GDM1 (cell line): ENCODE measurements around the gene PTPRM.

Experiments
- DNase-seq: peaks from one replicate; lab custom pipeline; 2025; lab: John Stamatoyannopoulos, UW

Gene PTPRM

GRCh38 chr18:7567474-7568425 lies 634 bp downstream of the PTPRM start:
- DNase-seq, result peak; percentile 49

- peak; percentile 40 for DNase-seq
These were observed 1.3 kb downstream of the PTPRM start for GRCh38 chr18:7568426-7568825.

GRCh38 chr18:7571626-7572025 lies 4.5 kb downstream of the PTPRM start:
- no peak for DNase-seq

DNA sequence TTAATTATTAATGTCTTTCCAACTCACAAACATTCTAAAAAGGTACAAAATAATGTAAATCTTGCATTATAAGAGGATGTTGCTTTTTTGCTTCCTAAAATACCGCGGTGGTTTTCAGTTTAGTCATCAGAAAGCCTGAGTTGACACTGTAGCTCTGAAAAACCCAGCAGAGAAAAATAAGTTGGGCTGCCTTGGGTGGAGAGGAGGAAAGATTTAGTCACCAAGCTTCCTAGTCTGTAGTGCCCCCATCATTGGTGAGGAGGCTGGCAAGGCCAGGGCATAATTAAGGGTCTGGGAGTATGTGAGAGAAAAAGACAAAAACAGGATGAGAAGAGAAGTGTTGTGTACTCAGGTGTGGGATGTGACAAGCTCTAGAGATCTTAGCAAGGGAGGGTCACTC lies 5.7 kb downstream of the PTPRM start:
- no peak for DNase-seq

DNA sequence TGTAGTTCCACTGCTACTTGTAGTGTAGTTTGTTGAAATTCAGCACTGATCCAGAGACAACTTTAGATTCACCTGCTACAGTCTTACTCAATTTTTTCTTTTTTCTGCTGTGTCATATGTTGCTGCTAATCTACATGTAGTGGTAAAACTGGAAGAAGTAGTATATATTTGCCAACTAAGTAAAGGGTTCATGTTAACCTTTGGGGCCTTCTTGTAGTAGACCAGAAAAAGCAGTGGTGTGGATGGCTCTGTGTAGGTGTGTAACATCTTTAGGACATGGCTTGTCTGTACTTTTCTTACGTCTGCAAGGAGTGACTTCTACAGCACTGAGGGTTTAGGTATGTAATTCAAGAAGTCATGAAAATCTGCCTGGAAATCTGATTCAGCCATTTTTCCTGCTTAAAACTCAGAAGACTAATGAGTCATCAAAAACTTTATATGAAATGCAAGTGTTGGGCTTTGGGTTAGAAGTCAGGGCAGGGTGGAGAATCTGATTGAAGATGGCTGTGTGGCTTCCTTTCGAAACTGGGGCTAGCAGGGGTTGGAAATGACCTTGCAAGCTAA lies 8.4 kb downstream of the PTPRM start:
- DNase-seq, result no peak

DNA sequence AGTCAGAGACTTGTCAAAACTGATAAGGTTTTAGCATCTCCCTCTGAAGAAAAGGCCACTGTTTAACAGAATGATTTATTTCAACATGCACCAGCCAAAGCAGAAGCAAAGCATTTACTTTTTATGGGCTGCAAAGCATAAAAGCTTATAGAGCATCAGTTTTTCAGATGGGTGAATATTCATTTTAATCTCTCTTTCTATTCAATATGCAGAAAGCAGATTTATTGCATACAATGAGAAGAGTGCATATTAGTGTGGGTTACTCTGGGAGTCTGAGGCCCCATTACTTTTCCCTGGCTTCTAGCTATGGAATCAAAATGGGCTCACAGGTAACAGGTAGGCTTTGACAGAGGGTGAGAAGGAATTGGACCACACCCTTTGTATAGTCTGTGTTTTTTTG lies 9.0 kb downstream of the PTPRM start:
- DNase-seq, result no peak

DNA sequence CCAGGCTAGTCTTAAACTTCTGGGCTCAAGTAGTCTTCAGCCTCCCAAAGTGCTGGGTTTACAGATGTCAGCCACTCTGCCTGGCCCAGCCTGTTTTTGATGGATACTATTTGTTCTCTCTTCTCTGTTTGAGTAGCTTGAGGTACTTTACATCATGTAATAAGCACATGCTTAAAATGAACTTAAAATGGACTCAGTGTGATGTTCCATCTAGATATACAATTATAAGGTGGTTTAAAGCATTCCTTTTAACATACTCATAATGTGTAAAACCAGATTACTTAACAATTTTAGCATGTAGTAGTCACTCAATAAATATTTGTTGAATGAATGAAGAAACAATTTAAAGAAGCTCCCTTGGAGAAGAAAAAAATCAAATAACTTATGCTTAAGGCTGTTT lies 9.6 kb downstream of the PTPRM start:
- no peak for DNase-seq

GRCh38 chr18:7577706-7578105 lies 10.6 kb downstream of the PTPRM start:
- DNase-seq, result no peak

GRCh38 chr18:7579176-7579917 lies 12.2 kb downstream of the PTPRM start:
- no peak for DNase-seq

- no peak for DNase-seq
These were observed 12.9 kb downstream of the PTPRM start for GRCh38 chr18:7579918-7580542.

GRCh38 chr18:7584646-7585275 lies 17.6 kb downstream of the PTPRM start:
- no peak for DNase-seq

- no peak for DNase-seq
These were observed 18.2 kb downstream of the PTPRM start for GRCh38 chr18:7585276-7585670.

DNA sequence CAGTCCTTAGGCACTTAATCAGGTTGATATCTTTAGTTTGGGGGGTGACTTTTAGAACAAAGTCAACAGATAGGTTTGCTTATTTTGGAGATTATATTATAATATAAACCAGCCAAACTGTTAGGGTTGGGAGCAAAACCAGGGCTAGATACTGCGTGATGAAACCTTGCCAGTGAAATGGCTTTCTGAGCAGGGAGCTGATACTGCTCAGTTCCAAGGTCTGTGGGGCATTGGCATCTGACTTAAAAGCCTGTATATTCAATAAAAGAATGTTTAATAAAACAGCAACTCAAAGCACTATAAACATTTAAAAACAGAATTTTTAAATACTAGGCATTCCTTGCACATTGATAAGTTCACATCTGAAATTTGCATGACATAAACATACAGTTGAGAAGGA lies 19.3 kb downstream of the PTPRM start:
- no peak for DNase-seq

- no peak for DNase-seq
These were observed 23.9 kb downstream of the PTPRM start for GRCh38 chr18:7590826-7591560.

DNA sequence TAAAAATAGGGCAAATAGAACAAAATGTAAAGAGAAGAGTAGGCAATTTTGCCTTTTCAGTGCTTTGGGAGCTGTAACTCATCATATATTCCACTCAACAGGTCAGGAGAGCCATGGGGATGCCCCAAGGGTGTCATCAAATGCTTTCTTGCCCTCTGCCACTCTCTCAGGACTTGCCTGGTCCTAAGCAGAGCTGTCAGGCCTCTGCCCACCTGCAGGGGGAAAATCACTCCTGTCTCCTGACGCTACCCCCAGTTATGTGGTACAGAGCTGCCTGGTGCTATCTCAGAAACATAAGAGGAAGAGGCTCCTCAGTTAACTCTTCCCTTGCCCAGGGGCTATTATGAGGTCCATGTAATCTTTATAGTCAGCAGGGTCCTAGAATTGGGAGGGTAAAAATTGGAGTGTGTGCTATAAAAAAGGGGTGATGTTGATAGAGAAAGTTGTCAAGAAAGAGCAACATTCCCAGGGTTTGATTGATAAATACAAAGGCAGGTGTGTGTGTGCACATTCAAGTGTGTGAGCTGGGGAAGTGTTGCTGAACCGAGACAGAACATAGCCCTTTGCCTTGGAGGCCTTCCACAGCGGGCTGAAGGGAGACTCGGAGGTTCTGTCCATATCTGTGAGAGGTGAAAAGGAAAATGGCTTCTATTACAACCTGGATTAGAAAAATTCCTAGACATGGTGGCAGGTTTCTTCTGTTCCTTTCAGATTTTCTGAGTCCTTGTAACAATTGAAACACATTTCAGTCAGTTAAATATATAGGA lies 25.4 kb downstream of the PTPRM start:
- no peak for DNase-seq

GRCh38 chr18:7593218-7593819 lies 26.2 kb downstream of the PTPRM start:
- DNase-seq, result no peak

DNA sequence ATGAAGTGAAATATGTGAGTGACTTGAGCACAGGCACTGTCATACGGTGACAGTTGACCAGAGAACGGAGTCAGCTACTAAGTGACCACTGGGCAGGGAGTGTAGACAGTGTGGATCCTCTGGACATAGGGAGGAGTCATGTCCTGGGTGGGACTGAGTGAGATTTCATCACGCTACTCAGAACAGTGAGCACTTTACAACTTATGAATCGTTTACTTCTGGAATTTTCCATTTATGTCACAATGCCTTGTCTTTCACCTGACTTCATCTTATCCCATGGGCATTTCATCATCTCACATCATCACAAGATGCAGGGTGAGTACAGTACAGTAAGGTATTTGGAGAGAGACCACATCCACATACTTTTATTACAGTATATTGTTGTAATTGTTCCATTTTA lies 29.0 kb downstream of the PTPRM start:
- DNase-seq, result no peak

DNA sequence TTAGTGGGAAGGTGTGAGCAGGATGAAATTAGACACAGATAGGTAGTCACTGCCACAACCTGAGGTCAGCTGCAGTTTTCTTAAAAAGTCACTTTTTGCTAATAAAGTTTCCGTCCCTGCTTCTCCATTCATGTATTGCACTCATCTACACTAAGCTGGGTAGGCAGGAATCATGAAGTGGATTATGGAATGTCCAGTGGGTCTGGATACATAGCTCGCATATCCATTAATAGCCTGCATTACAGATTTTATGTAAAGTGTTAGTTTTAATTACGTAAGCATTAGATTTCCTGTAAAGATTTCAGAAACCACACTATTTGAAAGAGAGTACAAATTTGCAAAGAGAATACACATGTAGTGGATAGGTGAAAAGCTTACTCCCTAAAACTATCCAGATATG lies 30.4 kb downstream of the PTPRM start:
- DNase-seq, result no peak

- DNase-seq, result no peak
These were observed 31.3 kb downstream of the PTPRM start for GRCh38 chr18:7598167-7599047.
